DMS 273 treated with DMSO at 0.1 percent for 48 hours (cell line): ENCODE measurements around the gene EVA1C.
"Not testable (repeated sequence)": the region's sequence is repeated elsewhere in the genome, so short reads cannot be mapped to it uniquely, and the experiment has no call there.

Experiments used
- DNase-seq: peaks from one replicate; lab custom pipeline; 2025; lab: John Stamatoyannopoulos, UW

Gene EVA1C

GRCh38 chr21:32424674-32425073 lies 12.2 kb downstream of the EVA1C start:
- DNase-seq = no peak

GRCh38 chr21:32425628-32426027 lies 13.1 kb downstream of the EVA1C start:
- DNase-seq = no peak

GRCh38 chr21:32426066-32426465 lies 13.6 kb downstream of the EVA1C start:
- DNase-seq = no peak

- no peak for DNase-seq
These were observed 14.1 kb downstream of the EVA1C start for GRCh38 chr21:32426592-32427051.

GRCh38 chr21:32427958-32428623 lies 15.6 kb downstream of the EVA1C start:
- DNase-seq = no peak

GRCh38 chr21:32432982-32433660 lies 20.6 kb downstream of the EVA1C start:
- not testable (repeated sequence) for DNase-seq

GRCh38 chr21:32437729-32438128 lies 25.2 kb downstream of the EVA1C start:
- DNase-seq = no peak

GRCh38 chr21:32442566-32443318 lies 30.2 kb downstream of the EVA1C start:
- no peak for DNase-seq

- DNase-seq = no peak
These were observed 32.6 kb downstream of the EVA1C start for GRCh38 chr21:32445101-32445500.

- DNase-seq = not testable (repeated sequence)
These were observed 33.9 kb downstream of the EVA1C start for GRCh38 chr21:32446440-32446839.

- DNase-seq = no peak
These were observed 34.7 kb downstream of the EVA1C start for GRCh38 chr21:32447224-32447623.

GRCh38 chr21:32448803-32449594 lies 36.5 kb downstream of the EVA1C start:
- DNase-seq = no peak

GRCh38 chr21:32450881-32451701 lies 38.6 kb downstream of the EVA1C start:
- DNase-seq = not testable (repeated sequence)

GRCh38 chr21:32452191-32452590 lies 39.7 kb downstream of the EVA1C start:
- not testable (repeated sequence) for DNase-seq

GRCh38 chr21:32452641-32453040 lies 40.1 kb downstream of the EVA1C start:
- no peak for DNase-seq

- no peak for DNase-seq
These were observed 43.0 kb downstream of the EVA1C start for GRCh38 chr21:32455548-32455947.

- DNase-seq = no peak
These were observed 44.0 kb downstream of the EVA1C start for GRCh38 chr21:32456497-32456918.

GRCh38 chr21:32457360-32457840 lies 44.9 kb downstream of the EVA1C start:
- DNase-seq = no peak

- DNase-seq = no peak
These were observed 45.5 kb downstream of the EVA1C start for GRCh38 chr21:32457962-32458361.

GRCh38 chr21:32459972-32460371 lies 47.5 kb downstream of the EVA1C start:
- DNase-seq = no peak

- DNase-seq = no peak
These were observed 49.0 kb downstream of the EVA1C start for GRCh38 chr21:32461503-32461902.
